ENCODE data around the gene MAP3K10.
A peak's percentile ranks its signal among the peaks of the same experiment; 100 is the strongest.
"Not testable (repeated sequence)": the region's sequence is repeated elsewhere in the genome, so short reads cannot be mapped to it uniquely, and the experiment has no call there.

The MAP3K10 gene

DNA sequence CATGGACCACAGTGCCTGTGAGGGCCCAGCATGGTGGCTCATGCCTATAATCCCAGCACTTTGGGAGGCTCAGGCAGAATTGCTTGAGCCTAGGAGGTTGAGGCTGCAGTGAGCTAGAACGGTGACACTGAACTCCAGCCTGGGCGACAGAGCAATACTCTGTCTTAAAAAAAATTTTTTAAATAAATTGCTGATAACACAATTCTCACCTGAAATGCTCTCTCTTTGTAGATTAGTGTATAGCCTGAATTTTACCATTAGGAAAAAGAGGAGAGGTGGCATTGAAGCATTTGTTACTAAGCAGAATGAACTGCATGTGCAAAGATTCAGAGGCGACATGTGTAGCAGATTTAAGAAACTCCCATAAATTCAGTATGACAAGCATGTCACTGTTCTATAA lies 29.1 kb upstream of the MAP3K10 start:
- no peak for DNase-seq
- TF ChIP-seq GATA1 (IDR thresholded peaks at IDR 0.05; ENCODE audit: low read depth, low read length) (no peak), POLR2A (IDR thresholded peaks at IDR 0.05; ENCODE audit: low read length) (no peak)

GRCh38 chr19:40163541-40164129 lies 27.6 kb upstream of the MAP3K10 start:
- no peak for DNase-seq
- TF ChIP-seq GATA1 (IDR thresholded peaks at IDR 0.05; ENCODE audit: low read depth, low read length), result no peak
- TF ChIP-seq POLR2A (IDR thresholded peaks at IDR 0.05; ENCODE audit: low read length), result no peak

GRCh38 chr19:40165362-40165937 lies 25.8 kb upstream of the MAP3K10 start:
- peak; percentile 54 to 72 for DNase-seq

GRCh38 chr19:40169482-40170302 lies 21.5 kb upstream of the MAP3K10 start:
- DNase-seq, result not testable (repeated sequence)

More at GRCh38 chr19:40165362-40165937, 25.8 kb upstream of the MAP3K10 start:
- TF ChIP-seq POLR2A (IDR thresholded peaks at IDR 0.05; ENCODE audit: low read length) (no peak), GATA1 (IDR thresholded peaks at IDR 0.05; ENCODE audit: low read depth, low read length) (no peak)

- not testable (repeated sequence) for DNase-seq
These were observed 20.8 kb upstream of the MAP3K10 start for GRCh38 chr19:40170303-40170989.

DNA sequence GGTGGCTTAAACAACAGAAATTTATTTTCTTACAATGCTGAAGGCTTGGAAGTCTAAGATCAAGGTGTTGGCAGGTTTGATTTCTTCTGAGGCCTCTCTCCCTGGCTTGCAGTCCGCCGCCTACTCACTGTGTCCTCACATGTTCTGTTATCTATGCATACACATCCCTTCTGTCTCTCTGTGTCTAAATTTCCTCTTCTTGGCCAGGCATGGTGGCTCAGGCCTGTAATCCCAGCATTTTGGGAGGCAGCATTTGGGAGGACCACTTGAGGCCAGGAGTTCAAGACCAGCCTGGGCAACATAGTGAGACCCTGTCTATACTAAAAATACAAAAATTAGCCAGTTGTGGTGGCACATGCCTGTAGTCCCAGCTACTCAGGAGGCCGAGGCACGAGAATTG lies 19.9 kb upstream of the MAP3K10 start:
- not testable (repeated sequence) for DNase-seq

DNA sequence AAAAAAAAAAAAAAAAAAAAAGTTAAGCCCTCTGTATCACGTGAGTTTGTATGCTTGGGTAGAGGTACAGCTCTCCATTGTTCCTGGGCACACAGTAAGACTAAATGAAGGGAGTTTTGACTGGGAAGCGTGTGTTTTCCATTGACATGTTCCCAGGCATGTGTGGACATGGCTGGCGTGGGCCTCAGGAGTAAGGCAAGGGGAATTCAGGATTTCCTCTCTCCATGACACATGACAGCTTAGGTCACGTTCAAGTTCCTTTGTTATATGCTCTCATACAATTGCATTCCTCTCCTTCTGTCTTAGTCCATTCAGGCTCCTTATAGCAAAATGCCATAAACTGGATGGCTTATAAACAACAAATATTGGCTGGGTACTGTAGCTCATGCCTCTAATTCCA lies 17.1 kb upstream of the MAP3K10 start:
- TF ChIP-seq GATA1 (IDR thresholded peaks at IDR 0.05; ENCODE audit: low read depth, low read length) (no peak), POLR2A (IDR thresholded peaks at IDR 0.05; ENCODE audit: low read length) (no peak)

GRCh38 chr19:40175820-40176219 lies 15.4 kb upstream of the MAP3K10 start:
- DNase-seq, result no peak
- TF ChIP-seq POLR2A (IDR thresholded peaks at IDR 0.05; ENCODE audit: low read length), result no peak
- TF ChIP-seq GATA1 (IDR thresholded peaks at IDR 0.05; ENCODE audit: low read depth, low read length), result no peak

More for the DNA sequence above, 17.1 kb upstream of the MAP3K10 start:
- DNase-seq, result no peak

GRCh38 chr19:40177286-40178070 lies 13.7 kb upstream of the MAP3K10 start:
- TF ChIP-seq POLR2A (IDR thresholded peaks at IDR 0.05; ENCODE audit: low read length) (no peak), GATA1 (IDR thresholded peaks at IDR 0.05; ENCODE audit: low read depth, low read length) (no peak)
- no peak for DNase-seq

- TF ChIP-seq GATA1 (IDR thresholded peaks at IDR 0.05; ENCODE audit: low read depth, low read length) (no peak), POLR2A (IDR thresholded peaks at IDR 0.05; ENCODE audit: low read length) (no peak)
- no peak for DNase-seq
These were observed 12.5 kb upstream of the MAP3K10 start for GRCh38 chr19:40178756-40179155.

DNA sequence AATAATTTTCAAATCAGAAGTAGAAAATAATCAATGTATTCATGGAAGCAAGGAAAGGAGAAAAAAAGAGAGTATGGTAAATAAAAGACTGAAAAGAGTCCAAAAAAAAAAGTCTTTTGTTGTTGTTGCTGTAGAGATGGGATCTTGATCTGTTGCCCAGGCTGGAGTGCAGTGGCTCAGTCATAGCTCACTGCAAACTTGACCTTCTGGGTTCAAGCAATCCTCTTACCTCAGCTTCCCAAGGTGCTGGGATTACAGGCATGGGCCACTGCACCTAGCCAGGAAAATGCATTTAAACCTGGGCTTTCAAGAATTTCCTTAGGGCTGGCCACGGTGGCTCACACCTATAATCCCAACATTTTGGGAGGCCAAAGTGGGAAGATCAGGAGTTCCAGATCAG lies 7.0 kb upstream of the MAP3K10 start:
- DNase-seq, result no peak
- no peak for TF ChIP-seq POLR2A (IDR thresholded peaks at IDR 0.05; ENCODE audit: low read length)
- no peak for TF ChIP-seq GATA1 (IDR thresholded peaks at IDR 0.05; ENCODE audit: low read depth, low read length)

GRCh38 chr19:40191836-40192646 lies 815 bp downstream of the MAP3K10 start:
- no peak for TF ChIP-seq POLR2A (IDR thresholded peaks at IDR 0.05; ENCODE audit: low read length)
- TF ChIP-seq GATA1 (IDR thresholded peaks at IDR 0.05; ENCODE audit: low read depth, low read length), result no peak
- peak; percentile 50 to 57 for DNase-seq
